Measurements from ENCODE around the gene CNTNAP2. TPM values are rescaled to one million over a fixed set of nuclear protein-coding genes. Genes with fewer than 3 reads are reported as not detected.

CNTNAP2 gene
- total and polyA plus RNA-seq, 4 donors = 0.14 to 2.3 (median 1.1) TPM

DNA sequence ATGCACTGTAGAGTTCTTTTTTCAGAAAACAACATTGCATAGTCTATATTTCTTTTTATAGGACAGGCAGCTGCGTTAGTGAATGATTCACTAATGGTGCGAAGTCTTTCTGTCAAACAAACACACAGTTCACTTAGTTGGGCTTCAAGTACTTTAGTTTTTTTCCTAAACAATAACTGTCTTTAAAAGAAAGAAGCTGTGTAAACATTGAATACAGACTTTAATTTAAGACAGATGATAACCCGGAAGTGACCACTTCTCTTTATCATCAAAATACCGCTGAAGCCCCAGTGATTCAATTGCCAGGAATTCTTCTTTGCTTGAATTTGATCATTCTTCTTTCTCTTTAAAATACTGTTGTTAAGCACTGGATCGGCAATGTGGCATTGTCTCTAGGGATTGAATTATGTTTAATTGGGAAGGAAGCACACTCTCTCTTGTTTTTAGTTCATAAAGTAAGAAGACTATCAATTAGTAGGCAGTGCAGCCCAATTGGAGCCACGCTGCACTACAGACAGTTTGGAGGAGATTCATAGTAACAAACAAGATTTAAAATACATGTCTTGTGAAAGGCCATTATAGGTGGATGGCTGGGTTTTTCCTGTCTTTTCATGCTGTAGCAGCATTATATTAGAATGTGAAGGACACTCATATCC lies 30.4 kb downstream of the CNTNAP2 start:
- H3K27ac ChIP-seq (ENCODE audit: low read depth in 1 of 2, low read length in 2 of 2) = no peak overlapping the region
- no peaks in the 10 kb centered on the region for H3K36me3 ChIP-seq (ENCODE audit: control insufficient read depth in 4 of 4, insufficient read depth in 3 of 4, low read depth in 1 of 4, low read length in 3 of 4)
- TF ChIP-seq, protein P1, sequence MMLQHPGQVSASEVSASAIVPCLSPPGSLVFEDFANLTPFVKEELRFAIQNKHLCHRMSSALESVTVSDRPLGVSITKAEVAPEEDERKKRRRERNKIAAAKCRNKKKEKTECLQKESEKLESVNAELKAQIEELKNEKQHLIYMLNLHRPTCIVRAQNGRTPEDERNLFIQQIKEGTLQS (IDR thresholded peaks at IDR 0.05) = no peak
- TF ChIP-seq RXRA (IDR thresholded peaks at IDR 0.05) (no peak), FOXA1 (IDR thresholded peaks at IDR 0.05) (no peak), SP1 (IDR thresholded peaks at IDR 0.05) (no peak), TAF1 (conservative IDR thresholded peaks at IDR 0.05) (no peak), RAD21 (IDR thresholded peaks at IDR 0.05) (no peak), EGR1 (IDR thresholded peaks at IDR 0.05; ENCODE audit: low read depth in 2 of 2) (no peak), GABPA (IDR thresholded peaks at IDR 0.05 in 1 of 2, conservative IDR thresholded peaks at IDR 0.05 in 1 of 2) (no peak), JUND (IDR thresholded peaks at IDR 0.05) (no peak), FOXA2 (IDR thresholded peaks at IDR 0.05) (no peak)
- TF ChIP-seq, protein P2, sequence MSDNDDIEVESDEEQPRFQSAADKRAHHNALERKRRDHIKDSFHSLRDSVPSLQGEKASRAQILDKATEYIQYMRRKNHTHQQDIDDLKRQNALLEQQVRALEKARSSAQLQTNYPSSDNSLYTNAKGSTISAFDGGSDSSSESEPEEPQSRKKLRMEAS (IDR thresholded peaks at IDR 0.05) = no peak
- TF ChIP-seq, protein P3, sequence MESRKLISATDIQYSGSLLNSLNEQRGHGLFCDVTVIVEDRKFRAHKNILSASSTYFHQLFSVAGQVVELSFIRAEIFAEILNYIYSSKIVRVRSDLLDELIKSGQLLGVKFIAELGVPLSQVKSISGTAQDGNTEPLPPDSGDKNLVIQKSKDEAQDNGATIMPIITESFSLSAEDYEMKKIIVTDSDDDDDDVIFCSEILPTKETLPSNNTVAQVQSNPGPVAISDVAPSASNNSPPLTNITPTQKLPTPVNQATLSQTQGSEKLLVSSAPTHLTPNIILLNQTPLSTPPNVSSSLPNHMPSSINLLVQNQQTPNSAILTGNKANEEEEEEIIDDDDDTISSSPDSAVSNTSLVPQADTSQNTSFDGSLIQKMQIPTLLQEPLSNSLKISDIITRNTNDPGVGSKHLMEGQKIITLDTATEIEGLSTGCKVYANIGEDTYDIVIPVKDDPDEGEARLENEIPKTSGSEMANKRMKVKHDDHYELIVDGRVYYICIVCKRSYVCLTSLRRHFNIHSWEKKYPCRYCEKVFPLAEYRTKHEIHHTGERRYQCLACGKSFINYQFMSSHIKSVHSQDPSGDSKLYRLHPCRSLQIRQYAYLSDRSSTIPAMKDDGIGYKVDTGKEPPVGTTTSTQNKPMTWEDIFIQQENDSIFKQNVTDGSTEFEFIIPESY (IDR thresholded peaks at IDR 0.05) = no peak
- DNase-seq (ENCODE audit: low spot score) = no peak
- WGBS = 42% methylated on average over 6 of the region's 6 CpGs
- H3K4me3 ChIP-seq (ENCODE audit: low read depth in 1 of 3, low read length in 3 of 3) = no peak overlapping the region
- no peak overlapping the region for H3K9ac ChIP-seq (ENCODE audit: low read depth in 1 of 2, low read length in 2 of 2)
- no peaks in the 10 kb centered on the region for H3K4me1 ChIP-seq (ENCODE audit: control insufficient read depth in 4 of 4, insufficient read depth in 4 of 4, low read length in 3 of 4)
- no peaks in the 10 kb centered on the region for H3K27me3 ChIP-seq (ENCODE audit: control insufficient read depth in 4 of 4, insufficient read depth in 4 of 4, low read length in 3 of 4)
- H3K9me3 ChIP-seq (ENCODE audit: control insufficient read depth in 4 of 4, low read length in 3 of 4) = no peaks in the 10 kb centered on the region

DNA sequence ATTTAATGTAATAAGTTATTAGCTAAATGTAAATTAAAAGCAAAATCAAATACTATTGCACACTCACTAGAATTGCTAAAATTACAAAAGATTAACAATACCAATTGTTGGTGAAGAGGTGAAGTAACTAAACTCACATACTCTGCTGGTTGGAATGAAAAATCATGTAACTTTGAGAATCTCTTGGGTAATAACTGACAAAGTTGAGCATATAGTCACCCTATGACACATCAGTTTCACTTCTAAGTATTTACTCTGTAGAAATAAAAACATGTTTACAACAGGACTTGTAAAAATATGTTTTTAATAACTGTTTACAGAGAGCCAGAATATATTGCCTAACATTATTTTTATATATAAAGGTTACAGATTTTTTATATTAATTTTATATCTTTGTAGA lies 33.6 kb downstream of the CNTNAP2 start:
- H3K27ac ChIP-seq (ENCODE audit: low read depth in 1 of 2, low read length in 2 of 2) = no peak overlapping the region
- DNase-seq (ENCODE audit: low spot score) = no peak
- no peaks in the 10 kb centered on the region for H3K4me1 ChIP-seq (ENCODE audit: control insufficient read depth in 4 of 4, insufficient read depth in 4 of 4, low read length in 3 of 4)
- H3K36me3 ChIP-seq (ENCODE audit: control insufficient read depth in 4 of 4, insufficient read depth in 3 of 4, low read depth in 1 of 4, low read length in 3 of 4) = no peaks in the 10 kb centered on the region
- no peak overlapping the region for H3K9ac ChIP-seq (ENCODE audit: low read depth in 1 of 2, low read length in 2 of 2)
- TF ChIP-seq, protein P4, sequence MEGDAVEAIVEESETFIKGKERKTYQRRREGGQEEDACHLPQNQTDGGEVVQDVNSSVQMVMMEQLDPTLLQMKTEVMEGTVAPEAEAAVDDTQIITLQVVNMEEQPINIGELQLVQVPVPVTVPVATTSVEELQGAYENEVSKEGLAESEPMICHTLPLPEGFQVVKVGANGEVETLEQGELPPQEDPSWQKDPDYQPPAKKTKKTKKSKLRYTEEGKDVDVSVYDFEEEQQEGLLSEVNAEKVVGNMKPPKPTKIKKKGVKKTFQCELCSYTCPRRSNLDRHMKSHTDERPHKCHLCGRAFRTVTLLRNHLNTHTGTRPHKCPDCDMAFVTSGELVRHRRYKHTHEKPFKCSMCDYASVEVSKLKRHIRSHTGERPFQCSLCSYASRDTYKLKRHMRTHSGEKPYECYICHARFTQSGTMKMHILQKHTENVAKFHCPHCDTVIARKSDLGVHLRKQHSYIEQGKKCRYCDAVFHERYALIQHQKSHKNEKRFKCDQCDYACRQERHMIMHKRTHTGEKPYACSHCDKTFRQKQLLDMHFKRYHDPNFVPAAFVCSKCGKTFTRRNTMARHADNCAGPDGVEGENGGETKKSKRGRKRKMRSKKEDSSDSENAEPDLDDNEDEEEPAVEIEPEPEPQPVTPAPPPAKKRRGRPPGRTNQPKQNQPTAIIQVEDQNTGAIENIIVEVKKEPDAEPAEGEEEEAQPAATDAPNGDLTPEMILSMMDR (IDR thresholded peaks at IDR 0.05; ENCODE audit: low read depth, low read length, missing input control) = no peak
- TF ChIP-seq, protein P3 (IDR thresholded peaks at IDR 0.05) = no peak
- TF ChIP-seq YY1 (IDR thresholded peaks at IDR 0.05) = no peak
- H3K27me3 ChIP-seq (ENCODE audit: control insufficient read depth in 4 of 4, insufficient read depth in 4 of 4, low read length in 3 of 4) = no peaks in the 10 kb centered on the region
- H3K9me3 ChIP-seq (ENCODE audit: control insufficient read depth in 4 of 4, low read length in 3 of 4) = no peaks in the 10 kb centered on the region
- H3K4me3 ChIP-seq (ENCODE audit: low read depth in 1 of 3, low read length in 3 of 3) = no peak overlapping the region
